ENCODE measurements around the gene WASF2. TPM values are rescaled to one million over a fixed set of nuclear protein-coding genes. Genes with fewer than 3 reads are reported as not detected.

WASF2 gene
- total and polyA plus RNA-seq, 2 of the 8 experiments (the other 6 are each of a cell fraction or from before 2014, with no cell fraction given) = 32.1 to 86.6 TPM

DNA sequence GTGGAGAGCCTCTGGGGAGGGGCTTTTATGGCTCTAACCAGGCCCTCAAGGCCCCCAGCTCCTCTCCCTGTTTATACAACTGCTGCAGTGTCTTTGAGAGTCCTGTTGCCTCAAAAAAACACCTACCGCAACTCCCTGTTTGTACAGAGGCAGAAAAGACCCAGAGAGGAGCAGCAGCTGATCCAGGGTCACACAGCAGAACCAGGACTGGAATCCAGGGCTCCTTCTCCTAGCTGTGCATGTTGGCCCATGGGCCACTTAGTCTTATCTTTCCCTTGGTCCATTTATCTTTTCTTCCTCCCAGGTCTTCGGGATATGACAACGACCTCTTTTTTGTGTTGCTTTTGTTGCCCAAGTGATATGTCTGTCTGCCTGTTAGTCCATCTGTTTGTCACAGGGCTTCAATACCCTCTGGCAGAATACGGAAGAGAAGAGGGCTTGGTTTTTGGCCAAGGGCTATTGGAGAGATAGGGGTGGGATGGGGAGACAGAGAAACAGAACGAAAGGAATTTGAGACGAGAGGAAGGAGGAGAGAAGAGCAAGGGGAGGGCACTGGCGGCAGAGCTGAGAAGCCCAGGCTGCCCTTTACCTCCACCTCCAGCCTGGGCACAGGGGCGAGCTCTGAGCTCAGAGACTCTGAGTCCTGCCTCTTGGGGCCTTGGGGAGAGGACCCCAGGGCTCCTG, 33.5 kb upstream of the WASF2 start:
- Histone ChIP-seq H3K4me2 (ENCODE audit: insufficient read depth in 1 of 2, low read depth in 2 of 2, low read length in 2 of 2) (no peak overlapping the region), H3K18ac (ENCODE audit: extremely low read depth, low read length) (0 out of 2 replicates have a peak overlapping the region, but pooled peaks have one; percentile 93), H3K27ac (ENCODE audit: low read depth, low read length) (no peak overlapping the region), H3K14ac (ENCODE audit: insufficient read length) (no peak overlapping the region), H2BK20ac (ENCODE audit: low read length) (peak overlapping the region; percentile 88; the same call in 1 of the 2 replicates), H3K36me3 (ENCODE audit: control insufficient read depth in 2 of 4, insufficient read depth in 4 of 4, low read length in 3 of 4) (no peaks in the 10 kb centered on the region), H4K20me1 (replicated peaks in 1 of 2; ENCODE audit: control insufficient read depth in 1 of 2, insufficient read depth in 2 of 2, low read length in 2 of 2) (peaks cover 0 to 4% of the 10 kb centered on the region in 2 experiments), H3K27me3 (replicated peaks in 1 of 4; ENCODE audit: control insufficient read depth in 3 of 4, extremely low read depth in 1 of 4, insufficient read depth in 3 of 4, low read length in 3 of 4) (no peaks in the 10 kb centered on the region), H3K79me1 (ENCODE audit: low read depth, low read length) (no peaks in the 10 kb centered on the region), H2BK15ac (ENCODE audit: low read length) (peak overlapping the region; percentile 98; the same call in 1 of the 2 replicates), H3K9ac (replicated peaks in 1 of 4; ENCODE audit: extremely low read depth in 1 of 4, low read depth in 3 of 4, low read length in 3 of 4) (no peak overlapping the region), H2AFZ (ENCODE audit: low read length) (no peak overlapping the region), H3K23me2 (ENCODE audit: low read depth, low read length) (peaks cover 20% of the 10 kb centered on the region), H3K79me2 (ENCODE audit: control insufficient read depth in 1 of 2, insufficient read depth in 2 of 2, low read length in 2 of 2) (no peaks in the 10 kb centered on the region), H3K4me1 (replicated peaks in 1 of 4; ENCODE audit: control insufficient read depth in 3 of 4, insufficient read depth in 4 of 4, low read length in 3 of 4) (peaks cover 10 to 57% (median 39%) of the 10 kb centered on the region in 4 experiments), H2AK5ac (ENCODE audit: low read depth, low read length) (no peak overlapping the region), H3K4me3 (ENCODE audit: extremely low read depth in 1 of 4, insufficient read depth in 2 of 4, low read depth in 3 of 4, low read length in 4 of 4) (no peak overlapping the region), H3K23ac (ENCODE audit: insufficient read length) (no peak overlapping the region), H4K5ac (ENCODE audit: insufficient read length, low read depth, low read length) (no peak overlapping the region), H4K8ac (ENCODE audit: extremely low read depth, insufficient read depth, low read length) (no peak overlapping the region), H2BK5ac (ENCODE audit: low read depth, low read length) (peak overlapping the region; percentile 96; the same call in 1 of the 2 replicates), H3K4ac (replicated peaks; ENCODE audit: insufficient read length, low read depth, low read length) (no peak overlapping the region), H3K56ac (replicated peaks; ENCODE audit: insufficient read length, low read depth, low read length) (no peak overlapping the region), H2BK12ac (ENCODE audit: low read depth, low read length) (peak overlapping the region; percentile 99; the same call in 1 of the 2 replicates), H2BK120ac (replicated peaks; ENCODE audit: low read depth, low read length) (no peak overlapping the region), H3K9me3 (ENCODE audit: insufficient read depth in 2 of 2, low read depth in 1 of 2, low read length in 1 of 2) (no peaks in the 10 kb centered on the region), H4K91ac (replicated peaks; ENCODE audit: insufficient read length, low read length) (peak overlapping the region; percentile 12)
- no peak for DNase-seq (ENCODE audit: low read depth in 1 of 2, low spot score in 2 of 2)
- 74% methylated on average over 8 of the region's 8 CpGs; no CpG with 5 or more reads in 1 of the 2 experiments for WGBS, 2 experiments (ENCODE audit: extremely low coverage in 1 of 2, insufficient coverage in 1 of 2, insufficient read length in 1 of 2, insufficient replicate concordance in 2 of 2, low coverage in 1 of 2, low lambda C conversion rate in 2 of 2, missing lambda C conversion rate in 1 of 2)
- ChIA-PET POLR2A (ENCODE audit: partially characterized antibody) (interaction anchor here (0.8 to 2.1 kb wide), 11 partner anchors 11 to 144 kb away, joined by 3 to 6 read pairs (median 3); no protein-coding TSS in a partner anchor), CTCF (ENCODE audit: partially characterized antibody) (interaction anchor here (0.5 to 8.6 kb wide), 36 partner anchors 11 to 324 kb away, joined by 3 to 110 read pairs (median 5); partner anchors contain the start of genes AHDC1 and WASF2)
- FAIRE-seq = no peak
- TF ChIP-seq KDM1A (IDR thresholded peaks at IDR 0.05; ENCODE audit: borderline replicate concordance, low read length) = peak; percentile 80; the same call in 1 of the 2 replicates
- TF ChIP-seq POLR2AphosphoS5 (IDR thresholded peaks at IDR 0.05; ENCODE audit: low read depth, low read length) = no peak

Measured in H1 (cell line).